GM12872 (cell line): Measurements from ENCODE around the gene MSL1.

Source experiments
- TF ChIP-seq, protein P1 (sequence below): IDR thresholded peaks from 3 replicates; pipeline ENCODE4 v1.5.1; 2011; ENCODE audit warnings: low read depth, mild to moderate bottlenecking, low read length, moderate library complexity; ENCODE audit not compliant: insufficient read depth

MSL1 gene

DNA sequence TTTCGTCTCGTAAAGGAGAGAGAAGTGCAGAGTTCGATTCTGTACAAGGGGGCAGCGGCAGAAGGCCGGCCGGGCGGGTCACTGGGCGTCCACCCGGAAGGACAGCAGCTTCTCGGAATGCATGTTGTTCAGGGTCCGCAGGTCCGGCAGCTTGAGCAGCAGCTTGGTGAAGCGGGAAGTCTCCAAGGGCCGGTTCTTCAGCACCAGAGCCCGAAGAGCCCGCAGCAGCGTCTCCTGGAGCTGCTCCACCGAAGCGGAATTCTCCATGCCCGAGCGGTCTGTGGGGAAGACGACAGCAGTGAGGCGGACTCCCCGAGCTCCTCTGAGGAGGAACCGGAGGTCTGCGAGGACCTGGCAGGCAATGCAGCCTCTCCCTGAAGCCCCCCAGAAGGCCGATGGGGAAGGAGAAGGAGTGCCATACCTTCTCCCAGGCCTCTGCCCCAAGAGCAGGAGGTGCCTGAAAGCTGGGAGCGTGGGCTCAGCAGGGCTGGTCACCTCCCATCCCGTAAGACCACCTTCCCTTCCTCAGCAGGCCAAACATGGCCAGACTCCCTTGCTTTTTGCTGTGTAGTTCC is 28.7 kb upstream of the MSL1 start:
- TF ChIP-seq, protein P1, sequence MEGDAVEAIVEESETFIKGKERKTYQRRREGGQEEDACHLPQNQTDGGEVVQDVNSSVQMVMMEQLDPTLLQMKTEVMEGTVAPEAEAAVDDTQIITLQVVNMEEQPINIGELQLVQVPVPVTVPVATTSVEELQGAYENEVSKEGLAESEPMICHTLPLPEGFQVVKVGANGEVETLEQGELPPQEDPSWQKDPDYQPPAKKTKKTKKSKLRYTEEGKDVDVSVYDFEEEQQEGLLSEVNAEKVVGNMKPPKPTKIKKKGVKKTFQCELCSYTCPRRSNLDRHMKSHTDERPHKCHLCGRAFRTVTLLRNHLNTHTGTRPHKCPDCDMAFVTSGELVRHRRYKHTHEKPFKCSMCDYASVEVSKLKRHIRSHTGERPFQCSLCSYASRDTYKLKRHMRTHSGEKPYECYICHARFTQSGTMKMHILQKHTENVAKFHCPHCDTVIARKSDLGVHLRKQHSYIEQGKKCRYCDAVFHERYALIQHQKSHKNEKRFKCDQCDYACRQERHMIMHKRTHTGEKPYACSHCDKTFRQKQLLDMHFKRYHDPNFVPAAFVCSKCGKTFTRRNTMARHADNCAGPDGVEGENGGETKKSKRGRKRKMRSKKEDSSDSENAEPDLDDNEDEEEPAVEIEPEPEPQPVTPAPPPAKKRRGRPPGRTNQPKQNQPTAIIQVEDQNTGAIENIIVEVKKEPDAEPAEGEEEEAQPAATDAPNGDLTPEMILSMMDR: no peak

DNA sequence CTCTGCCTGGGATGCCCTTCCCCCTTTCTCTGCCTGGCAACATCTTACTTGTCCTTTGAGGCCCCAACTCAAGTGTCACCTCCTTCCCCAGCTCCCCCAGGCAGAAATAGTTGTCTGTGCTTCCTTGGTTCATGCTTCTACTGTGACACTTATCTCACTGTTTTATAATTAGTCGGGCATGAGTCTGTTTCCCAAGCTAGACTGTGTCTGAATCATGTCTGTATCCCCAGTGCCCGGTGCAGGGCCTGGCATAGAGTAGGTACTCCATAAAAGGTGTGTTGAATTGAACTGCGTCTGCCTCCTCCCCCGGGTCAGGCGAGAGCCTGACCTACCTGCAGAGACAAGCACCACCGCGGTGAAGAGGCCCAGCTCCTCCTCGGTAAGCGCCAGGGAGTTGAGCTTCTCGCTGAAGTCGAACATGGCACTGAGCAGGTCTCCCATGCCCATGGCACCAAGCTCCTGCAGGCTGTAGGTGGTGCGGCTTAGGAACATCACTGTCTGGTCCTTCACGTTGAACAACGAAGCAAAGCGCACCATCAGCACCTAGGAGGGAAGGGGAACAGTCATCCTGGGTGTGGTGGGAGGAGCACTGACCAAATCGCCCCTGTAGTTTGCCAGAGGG is 28.1 kb upstream of the MSL1 start:
- TF ChIP-seq, protein P1: no peak

DNA sequence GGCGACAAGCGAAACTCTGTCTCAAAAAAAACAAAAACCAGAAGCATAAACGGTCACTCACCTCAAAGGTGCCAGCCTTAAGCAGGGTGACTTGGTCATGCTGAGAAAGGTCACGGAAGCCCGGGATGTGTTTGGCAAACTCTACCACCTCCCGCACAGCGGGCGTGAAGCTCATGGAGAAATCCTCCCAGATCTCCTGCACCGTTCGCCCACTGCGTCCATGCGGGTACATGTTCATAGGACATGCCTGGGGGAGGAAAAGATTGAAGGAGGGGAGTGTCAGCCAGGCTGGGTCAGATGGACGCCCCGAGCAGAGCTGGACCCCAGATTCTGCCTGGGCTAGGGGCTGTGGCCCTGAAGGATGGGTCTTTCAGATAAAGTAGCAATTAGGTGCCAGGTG is 26.9 kb upstream of the MSL1 start:
- TF ChIP-seq, protein P1: no peak

DNA sequence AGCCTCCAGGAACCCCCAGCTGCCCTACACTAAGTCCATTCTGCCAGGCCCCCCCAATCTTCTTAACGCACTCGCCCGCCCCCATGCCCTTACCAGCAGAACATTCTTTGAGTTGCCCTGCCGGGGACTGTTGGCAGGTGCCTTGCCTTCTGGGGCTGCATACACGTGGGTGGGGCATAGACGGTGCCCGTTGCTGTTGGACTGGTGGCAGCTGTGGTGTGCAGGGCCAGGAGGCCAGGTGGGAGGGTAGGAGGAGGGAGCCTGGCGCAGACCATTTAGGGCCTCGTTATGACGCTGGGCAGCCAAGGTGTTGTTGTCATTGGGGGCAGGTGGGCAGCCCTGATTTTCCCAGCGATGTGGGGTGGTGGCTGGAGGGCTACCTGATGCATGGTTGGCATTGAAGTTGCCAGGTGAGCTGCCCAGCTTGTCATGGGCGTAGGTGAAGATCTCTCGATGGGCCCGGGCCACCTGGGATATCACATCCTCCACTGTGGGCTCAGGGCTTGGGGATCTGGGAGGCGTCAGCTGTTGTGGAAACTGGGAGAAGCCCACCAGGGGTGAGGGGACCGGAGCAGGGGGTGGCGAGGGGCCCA is 26.3 kb upstream of the MSL1 start:
- TF ChIP-seq, protein P1: no peak

DNA sequence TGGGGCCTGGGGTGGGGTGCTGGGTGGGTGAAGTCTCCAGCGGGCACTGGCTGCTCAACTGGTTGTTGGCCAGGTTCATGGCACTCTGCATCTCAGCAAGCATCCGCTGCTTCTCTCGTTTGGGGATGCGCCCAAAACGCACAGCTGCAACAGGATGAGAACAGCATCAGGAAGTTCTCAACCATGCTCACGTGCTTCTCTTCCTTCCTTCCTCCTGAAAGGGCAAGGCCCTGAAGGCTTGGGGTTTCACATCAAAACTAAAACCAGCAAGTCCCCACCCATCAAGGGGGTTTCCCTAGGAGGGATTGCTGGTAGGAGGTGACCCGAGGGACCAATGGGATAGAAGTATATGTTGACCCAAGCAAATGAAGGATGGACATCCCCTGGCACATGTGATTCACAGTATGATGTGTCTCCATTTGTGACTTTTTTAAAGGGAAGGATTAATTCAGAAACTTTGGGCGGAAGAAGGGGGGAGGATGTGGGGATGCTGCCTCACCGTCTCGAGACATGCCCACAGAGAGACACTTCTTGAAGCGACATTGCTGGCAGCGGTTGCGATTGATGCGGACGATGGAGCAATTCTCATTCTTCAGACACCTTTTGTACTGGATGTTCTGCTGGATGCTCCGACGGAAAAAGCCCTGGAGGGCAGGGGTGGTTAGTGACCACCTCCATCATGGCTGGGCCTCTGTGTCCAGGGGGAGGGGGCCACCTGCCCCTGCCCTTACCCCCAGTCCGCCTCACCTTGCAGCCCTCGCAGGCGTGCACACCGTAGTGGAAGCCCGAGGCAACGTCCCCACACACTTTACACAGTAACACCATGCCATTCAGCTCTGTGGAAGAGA is 25.6 kb upstream of the MSL1 start:
- TF ChIP-seq, protein P1: no peak

DNA sequence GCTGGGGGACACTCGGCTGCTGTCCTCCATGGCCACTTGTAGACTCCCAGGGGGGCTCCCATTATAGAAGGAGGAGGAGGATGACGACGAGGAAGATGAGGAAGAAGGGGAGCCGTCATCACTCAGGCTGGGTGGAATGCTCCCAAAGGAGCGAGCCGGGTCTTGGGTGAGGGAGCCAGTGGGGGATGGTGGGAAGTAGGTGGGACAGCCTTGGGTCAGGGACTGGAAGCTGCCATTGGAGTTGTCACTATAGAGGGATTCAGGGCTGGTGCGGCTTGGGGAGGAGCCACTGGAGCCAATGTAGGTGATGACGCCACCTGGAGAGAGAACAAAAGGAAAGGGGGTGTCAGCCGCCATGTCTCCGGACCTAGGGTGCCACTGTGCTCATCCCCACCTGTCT is 24.7 kb upstream of the MSL1 start:
- TF ChIP-seq, protein P1: no peak
